HepG2 (cell line): ENCODE data around the gene NT5C. TPM values are rescaled to one million over a fixed set of nuclear protein-coding genes. Genes with fewer than 3 reads are reported as not detected.

Experiments
- ATRX ChIP-seq: sonication (generic); formaldehyde crosslinking; IDR thresholded peaks from 2 replicates; pipeline ENCODE4 v1.4.0; 2020; ENCODE audit warnings: missing genetic modification reagents, borderline replicate concordance
- DDIT3 ChIP-seq: sonication (generic); formaldehyde crosslinking; IDR thresholded peaks from 2 replicates; pipeline ENCODE4 v1.4.0; 2020; ENCODE audit warnings: mild to moderate bottlenecking, missing genetic modification reagents
- FOXA3 ChIP-seq: IDR thresholded peaks from 2 replicates; pipeline ENCODE4 v1.6.1; 2016; ENCODE audit warnings: missing genetic modification reagents, missing compliant biosample characterization
- NFAT5 ChIP-seq: sonication (generic); formaldehyde crosslinking; IDR thresholded peaks from 2 replicates; pipeline ENCODE4 v1.4.0; 2020; ENCODE audit warnings: missing genetic modification reagents
- ZNF18 ChIP-seq: sonication (generic); formaldehyde crosslinking; IDR thresholded peaks from 2 replicates; pipeline ENCODE4 v1.8.0; 2022; ENCODE audit warnings: mild to moderate bottlenecking, missing genetic modification reagents; ENCODE audit not compliant: insufficient replicate concordance
- ZNF296 ChIP-seq: sonication (generic); formaldehyde crosslinking; conservative IDR thresholded peaks from 2 replicates; pipeline ENCODE4 v1.5.0; 2020; ENCODE audit warnings: mild to moderate bottlenecking, missing genetic modification reagents
- ZNF646 ChIP-seq: sonication (generic); formaldehyde crosslinking; IDR thresholded peaks from 2 replicates; pipeline ENCODE4 v1.9.0; 2021; ENCODE audit warnings: mild to moderate bottlenecking, missing genetic modification reagents
- polyA plus RNA-seq, 8 experiments: library from polyadenylated mRNA; depleted of rRNA in 3 of 8; stranded (reverse) in 7 of 8; unstranded in 1 of 8; fragments of >200 nt; fragmentation: Illumina TruSeq in 4 of 8; extraction: Trizol in 4 of 8; gene quantifications; 2 replicates each; pipeline versions ENCODE4 v1.2.1 to v1.2.3, GENCODE V29; 2011 to 2016; ENCODE audit warnings: low read depth in 4 of 8, missing spikeins in 1 of 8, mixed read lengths in 1 of 8; ENCODE audit not compliant: insufficient read depth in 1 of 8
- total RNA-seq, 5 experiments: library from RNA; depleted of rRNA; stranded (reverse); fragments of >200 nt; fragmentation: Illumina TruSeq; extraction: Trizol; gene quantifications; 2 replicates each; pipeline ENCODE4 v1.2.3, GENCODE V29; 2016; ENCODE audit warnings: low read depth in 1 of 5

Gene NT5C
- total and polyA plus RNA-seq, 2 of the 13 experiments (the other 11 are each of a cell fraction or from before 2014, with no cell fraction given) = 42.8 to 48.6 TPM

GRCh38 chr17:75088465-75089417 is 42.8 kb downstream of the NT5C start (continued):
- no peak for TF ChIP-seq ATRX
- TF ChIP-seq NFAT5 (CRISPR knock-in tag) = 0 out of 2 replicates have a peak, but pooled peaks have one; percentile 24
- no peak for TF ChIP-seq DDIT3 (CRISPR knock-in tag)
- TF ChIP-seq FOXA3 (CRISPR knock-in tag) = peak; percentile 46
- TF ChIP-seq ZNF18 (CRISPR knock-in tag) = peak; percentile 66
- peak; percentile 63; the same call in 1 of the 2 replicates for TF ChIP-seq ZNF646 (CRISPR knock-in tag)
- no peak for TF ChIP-seq ZNF296 (CRISPR knock-in tag)
